ENCODE results near the gene AQP12B. TPM values are rescaled to one million over a fixed set of nuclear protein-coding genes. Genes with fewer than 3 reads are reported as not detected.

Gene AQP12B
- total RNA-seq, 1 donor, result not detected

GRCh38 chr2:240629968-240630770, 52.5 kb downstream of the AQP12B start:
- DNase-seq (ENCODE audit: low read depth), result no peak
- H3K4me3 ChIP-seq (ENCODE audit: low read depth, low read length), result no peak overlapping the region
- TF ChIP-seq CTCF (IDR thresholded peaks at IDR 0.05; ENCODE audit: insufficient read depth, low read length), result no peak

- no peak overlapping the region for H3K4me3 ChIP-seq (ENCODE audit: low read depth, low read length)
- TF ChIP-seq CTCF (IDR thresholded peaks at IDR 0.05; ENCODE audit: insufficient read depth, low read length), result no peak
- DNase-seq (ENCODE audit: low read depth), result no peak
Measured at GRCh38 chr2:240629619-240629967, 53.1 kb downstream of the AQP12B start.

GRCh38 chr2:240628808-240629618, 53.7 kb downstream of the AQP12B start:
- no peak for TF ChIP-seq CTCF (IDR thresholded peaks at IDR 0.05; ENCODE audit: insufficient read depth, low read length)
- no peak for DNase-seq (ENCODE audit: low read depth)
- H3K4me3 ChIP-seq (ENCODE audit: low read depth, low read length), result no peak overlapping the region

GRCh38 chr2:240628507-240628807, 54.2 kb downstream of the AQP12B start:
- TF ChIP-seq CTCF (IDR thresholded peaks at IDR 0.05; ENCODE audit: insufficient read depth, low read length), result no peak
- DNase-seq (ENCODE audit: low read depth), result no peak
- H3K4me3 ChIP-seq (ENCODE audit: low read depth, low read length), result no peak overlapping the region

GRCh38 chr2:240627736-240628506, 54.8 kb downstream of the AQP12B start:
- no peak for TF ChIP-seq CTCF (IDR thresholded peaks at IDR 0.05; ENCODE audit: insufficient read depth, low read length)
- DNase-seq (ENCODE audit: low read depth), result no peak
- H3K4me3 ChIP-seq (ENCODE audit: low read depth, low read length), result no peak overlapping the region

GRCh38 chr2:240626531-240627300, 56.0 kb downstream of the AQP12B start:
- no peak for DNase-seq (ENCODE audit: low read depth)
- TF ChIP-seq CTCF (IDR thresholded peaks at IDR 0.05; ENCODE audit: insufficient read depth, low read length), result no peak
- no peak overlapping the region for H3K4me3 ChIP-seq (ENCODE audit: low read depth, low read length)
